Breast epithelium (tissue), 3 donors: ENCODE measurements around the gene PASD1.

Source experiments
- CTCF ChIP-seq, 3 donors: fragments of 450-650 bp; IDR thresholded peaks; one replicate each; pipeline ENCODE4 v1.5.1; 2016 to 2017; ENCODE audit warnings: antibody characterized with exemption in 3 of 3, mild to moderate bottlenecking in 3 of 3, moderate library complexity in 3 of 3
- POLR2A ChIP-seq: fragments of 450-650 bp; IDR thresholded peaks from one replicate; pipeline ENCODE4 v1.6.1; 2016; ENCODE audit warnings: antibody characterized with exemption, mild to moderate bottlenecking, moderate library complexity

DNA sequence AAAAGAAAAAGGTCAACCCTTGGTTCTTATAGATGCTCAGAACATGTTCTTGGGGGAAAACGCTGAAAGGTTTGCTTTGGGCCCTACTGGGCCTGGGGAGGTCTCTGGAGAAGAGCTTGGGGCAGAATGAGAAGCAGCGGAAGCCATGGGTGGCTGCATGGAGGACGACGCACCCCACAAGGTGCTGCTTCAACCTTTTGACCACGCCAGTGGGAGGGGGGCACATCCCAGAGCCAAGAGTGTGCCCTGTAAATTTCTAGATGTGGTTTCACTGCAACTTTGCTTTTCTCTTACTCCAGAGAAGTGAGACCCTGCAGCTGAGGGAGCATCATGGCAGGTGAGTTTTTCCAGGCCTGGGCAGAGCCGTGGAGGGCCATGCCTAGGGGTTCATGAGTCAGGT, 135.0 kb downstream of the PASD1 start:
- TF ChIP-seq CTCF (IDR thresholded peaks at IDR 0.05) (no peak), POLR2A (no peak)
